Gastroesophageal sphincter (tissue), 4 donors: ENCODE data around the gene FHL1. TPM values are rescaled to one million over a fixed set of nuclear protein-coding genes. Genes with fewer than 3 reads are reported as not detected.
"Not testable (repeated sequence)": the region's sequence is repeated elsewhere in the genome, so short reads cannot be mapped to it uniquely, and the experiment has no call there.

Source experiments
- ATAC-seq: fragments of 150-250 bp; one replicate; pipeline ENCODE4 v1.9.1; 2016; ENCODE audit warnings: mild to moderate bottlenecking, moderate library complexity
- H3K27ac ChIP-seq, 4 donors: fragments of 200-600 bp; sonication (generic) in 3 of 4; 1 replicate in 3 of 4; 2 replicates in 1 of 4; pipeline ENCODE4 v1.5.1; 2016 to 2019
- H3K27me3 ChIP-seq: fragments of 200-600 bp; sonication (generic); one replicate; pipeline ENCODE4 v1.5.1; 2019
- H3K36me3 ChIP-seq, 2 donors: fragments of 200-600 bp; sonication (generic); one replicate each; pipeline ENCODE4 v1.5.1; 2019; ENCODE audit warnings: control low read depth in 1 of 2
- H3K4me1 ChIP-seq, 3 donors: fragments of 200-600 bp; sonication (generic); 1 replicate in 2 of 3; 2 replicates in 1 of 3; pipeline ENCODE4 v1.5.1; 2016 to 2019; ENCODE audit warnings: control low read depth in 2 of 3
- H3K4me3 ChIP-seq, 2 donors: fragments of 200-600 bp; sonication (generic); one replicate each; pipeline ENCODE4 v1.5.1; 2019; ENCODE audit warnings: mild to moderate bottlenecking in 1 of 2, moderate library complexity in 1 of 2
- H3K9me3 ChIP-seq, 3 donors: fragments of 200-600 bp; sonication (generic); one replicate each; pipeline ENCODE4 v1.5.1; 2017 to 2019; ENCODE audit warnings: control low read depth in 2 of 3
- CTCF ChIP-seq, 4 experiments: fragments of 200-600 bp in 2 of 4; fragments of 450-650 bp in 2 of 4; sonication (generic) in 1 of 4; IDR thresholded peaks; one replicate each; pipeline ENCODE4 v1.5.1; 2017 to 2019; ENCODE audit warnings: antibody characterized with exemption in 4 of 4, mild to moderate bottlenecking in 2 of 4, moderate library complexity in 2 of 4
- EP300 ChIP-seq: sonication (generic); formaldehyde crosslinking; IDR thresholded peaks from one replicate; pipeline ENCODE4 v1.6.1; 2017; ENCODE audit warnings: antibody characterized with exemption, mild to moderate bottlenecking
- POLR2A ChIP-seq, 2 donors: fragments of 450-650 bp; IDR thresholded peaks; one replicate each; pipeline ENCODE4 v1.6.1; 2017; ENCODE audit warnings: antibody characterized with exemption in 2 of 2, mild to moderate bottlenecking in 2 of 2, moderate library complexity in 1 of 2
- POLR2AphosphoS5 ChIP-seq: sonication (generic); formaldehyde crosslinking; IDR thresholded peaks from one replicate; pipeline ENCODE4 v1.6.1; 2017; ENCODE audit warnings: antibody characterized with exemption
- WGBS, 2 donors: methylation state at CpG; one replicate each; pipeline ENCODE4 v1.1.5; 2018; ENCODE audit warnings: low coverage in 1 of 2; 5-methylcytosine and 5-hydroxymethylcytosine counted together
- total RNA-seq, 4 donors: library from RNA; depleted of rRNA; stranded (reverse); fragments of >200 nt; gene quantifications; one replicate each; pipeline ENCODE4 v1.1.0, GENCODE V29; 2016

Gene FHL1
- total RNA-seq, 4 donors from 2014 or later, result 2,495 to 4,363 (median 3,004) TPM

- H3K27ac ChIP-seq, result no peak overlapping the region
- H3K27me3 ChIP-seq, result no peaks in the 10 kb centered on the region
- TF ChIP-seq POLR2AphosphoS5 (no peak), EP300 (no peak), POLR2A (IDR thresholded peaks at IDR 0.05) (no peak)
- H3K9me3 ChIP-seq, result no peaks in the 10 kb centered on the region
- 73 to 75% methylated on average over 3 of the region's 3 CpGs for whole genome bisulfite sequencing, 2 donors
- H3K36me3 ChIP-seq, result peaks cover 0 to 52% of the 10 kb centered on the region in 2 donors
- no peaks in the 10 kb centered on the region for H3K4me1 ChIP-seq
- no peak overlapping the region for H3K4me3 ChIP-seq
- no peak for ATAC-seq
Observed at GRCh38 chrX:136237074-136237473, 89.7 kb downstream of the FHL1 start.

GRCh38 chrX:136237849-136238248 is 90.5 kb downstream of the FHL1 start:
- H3K27me3 ChIP-seq, H3K9me3 ChIP-seq, H3K27ac ChIP-seq, ATAC-seq, H3K4me1 ChIP-seq, H3K4me3 ChIP-seq: not testable (repeated sequence)
- H3K36me3 ChIP-seq, result peaks cover 0 to 59% of the 10 kb centered on the region in 2 donors
- no CpG with 5 or more reads among the region's 4 CpGs for WGBS, 2 donors

GRCh38 chrX:136246201-136246600 is 98.9 kb downstream of the FHL1 start:
- ATAC-seq, result no peak
- Histone ChIP-seq H3K4me1 (peaks cover 0 to 12% (median 0%) of the 10 kb centered on the region in 3 donors), H3K36me3 (peaks cover 0 to 42% of the 10 kb centered on the region in 2 donors), H3K27me3 (no peaks in the 10 kb centered on the region), H3K9me3 (no peaks in the 10 kb centered on the region), H3K4me3 (no peak overlapping the region), H3K27ac (no peak overlapping the region)
- TF ChIP-seq POLR2A (IDR thresholded peaks at IDR 0.05), result no peak
- TF ChIP-seq CTCF (IDR thresholded peaks at IDR 0.05), result no peak
- TF ChIP-seq POLR2AphosphoS5, result no peak
- TF ChIP-seq EP300, result no peak
- 70 to 90% methylated on average over 5 to 6 of the region's 6 CpGs for WGBS, 2 donors

- H3K27ac ChIP-seq, result peak overlapping the region; percentile 77 to 94 (median 90)
- no peak for TF ChIP-seq CTCF (IDR thresholded peaks at IDR 0.05)
- no peak for TF ChIP-seq POLR2A (IDR thresholded peaks at IDR 0.05)
- TF ChIP-seq EP300, result no peak
- TF ChIP-seq POLR2AphosphoS5, result no peak
- H3K36me3 ChIP-seq, result peaks cover 0 to 1% of the 10 kb centered on the region in 2 donors
- peak overlapping the region; percentile 70 to 81 for H3K4me3 ChIP-seq
- H3K9me3 ChIP-seq, result no peaks in the 10 kb centered on the region
- H3K27me3 ChIP-seq, result no peaks in the 10 kb centered on the region
- 20 to 32% methylated on average over 6 to 8 of the region's 53 CpGs for WGBS, 2 donors
- H3K4me1 ChIP-seq, result peaks cover 0 to 19% (median 0%) of the 10 kb centered on the region in 3 donors
- ATAC-seq, result peak; percentile 47
Observed at GRCh38 chrX:136250191-136251040, 103.1 kb downstream of the FHL1 start.

- H3K4me3 ChIP-seq, result peak within 1 kb of the TSS; percentile 70 to 81
- peak within 1 kb of the TSS; percentile 77 to 94 (median 90) for H3K27ac ChIP-seq
- H3K9me3 ChIP-seq, result no peaks in the 10 kb centered on the region
- peak; percentile 85 for ATAC-seq
- peaks cover 0 to 28% (median 0%) of the 10 kb centered on the region in 3 donors for H3K4me1 ChIP-seq
- WGBS, 2 donors, result 0 to 22% methylated on average over 3 to 17 of the region's 73 CpGs
- H3K36me3 ChIP-seq, result no peaks in the 10 kb centered on the region
- no peaks in the 10 kb centered on the region for H3K27me3 ChIP-seq
- TF ChIP-seq POLR2A (IDR thresholded peaks at IDR 0.05), result peak; percentile 19 to 26
- TF ChIP-seq CTCF (IDR thresholded peaks at IDR 0.05), result no peak
- peak; percentile 55 for TF ChIP-seq POLR2AphosphoS5
- TF ChIP-seq EP300, result no peak
Observed at GRCh38 chrX:136251041-136251991, 104.0 kb downstream of the FHL1 start, which contains the start of gene MAP7D3. MAP7D3 (minus strand) TSS chrX:136251400; CDS start chrX:136251358, 42 bp downstream.
